HEK293T (cell line): ENCODE results near the gene OSCP1.

Experiments used
- CTCF ChIA-PET: fragments of 350-600 bp; formaldehyde crosslinking; extraction: SDS; loops from one replicate; lab custom pipeline; 2021; ENCODE audit warnings: antibody characterized with exemption, inconsistent platforms; lab: Yijun Ruan, JAX
- POLR2A ChIA-PET: fragments of 350-600 bp; formaldehyde crosslinking; extraction: SDS; loops from one replicate; lab custom pipeline; 2020; ENCODE audit warnings: antibody characterized with exemption, inconsistent platforms; lab: Yijun Ruan, JAX
- DNase-seq: peaks from one replicate; pipeline ENCODE4 v3.0.0; 2012; ENCODE audit warnings: mixed read lengths; ENCODE audit errors: extremely low spot score
- ARNT ChIP-seq: fragments of 450-650 bp; IDR thresholded peaks from 2 replicates; pipeline ENCODE4 v1.6.1; 2017; ENCODE audit warnings: mild to moderate bottlenecking
- BHLHE40 ChIP-seq: fragments of 450-650 bp; IDR thresholded peaks from 2 replicates; pipeline ENCODE4 v1.6.1; 2016; ENCODE audit warnings: mild to moderate bottlenecking, moderate library complexity, borderline replicate concordance
- CTBP1 ChIP-seq: fragments of 450-650 bp; IDR thresholded peaks from 2 replicates; pipeline ENCODE4 v1.6.1; 2016; ENCODE audit warnings: borderline replicate concordance
- ELF4 ChIP-seq: fragments of 450-650 bp; IDR thresholded peaks from 2 replicates; pipeline ENCODE4 v1.6.1; 2017; ENCODE audit warnings: antibody characterized with exemption
- FOXA1 ChIP-seq: fragments of 450-650 bp; IDR thresholded peaks from 2 replicates; pipeline ENCODE4 v1.6.1; 2016; ENCODE audit warnings: mild to moderate bottlenecking
- FOXK2 ChIP-seq: fragments of 450-650 bp; IDR thresholded peaks from 2 replicates; pipeline ENCODE4 v1.6.1; 2016; ENCODE audit warnings: mild to moderate bottlenecking
- FOXM1 ChIP-seq: fragments of 450-650 bp; IDR thresholded peaks from 2 replicates; pipeline ENCODE4 v1.6.1; 2017; ENCODE audit warnings: mild to moderate bottlenecking, borderline replicate concordance
- HDGF ChIP-seq: fragments of 450-650 bp; IDR thresholded peaks from 2 replicates; pipeline ENCODE4 v1.6.1; 2017; ENCODE audit warnings: antibody characterized with exemption, borderline replicate concordance
- L3MBTL2 ChIP-seq: fragments of 450-650 bp; conservative IDR thresholded peaks from 2 replicates; pipeline ENCODE4 v1.6.1; 2016; ENCODE audit warnings: mild to moderate bottlenecking
- LEF1 ChIP-seq: fragments of 450-650 bp; IDR thresholded peaks from 2 replicates; pipeline ENCODE4 v1.6.1; 2017; ENCODE audit warnings: mild to moderate bottlenecking, borderline replicate concordance
- NFRKB ChIP-seq: fragments of 450-650 bp; IDR thresholded peaks from 2 replicates; pipeline ENCODE4 v1.6.1; 2016; ENCODE audit warnings: mild to moderate bottlenecking, moderate library complexity
- PKNOX1 ChIP-seq: fragments of 450-650 bp; IDR thresholded peaks from 2 replicates; pipeline ENCODE4 v1.6.1; 2016
- SP1 ChIP-seq: fragments of 450-650 bp; IDR thresholded peaks from 2 replicates; pipeline ENCODE4 v1.6.1; 2017
- SUZ12 ChIP-seq: fragments of 450-650 bp; IDR thresholded peaks from 2 replicates; pipeline ENCODE4 v1.6.1; 2016; ENCODE audit warnings: mild to moderate bottlenecking
- TARDBP ChIP-seq: fragments of 450-650 bp; IDR thresholded peaks from 2 replicates; pipeline ENCODE4 v1.6.1; 2016
- ZNF384 ChIP-seq: fragments of 450-650 bp; IDR thresholded peaks from 2 replicates; pipeline ENCODE4 v1.6.1; 2016

The OSCP1 gene

GRCh38 chr1:36443297-36443696 lies 7.0 kb downstream of the OSCP1 start:
- TF ChIP-seq BHLHE40 (no peak), SP1 (no peak), LEF1 (no peak), FOXM1 (no peak), FOXA1 (no peak), PKNOX1 (no peak), ELF4 (no peak), L3MBTL2 (no peak), TARDBP (no peak), NFRKB (no peak), ZNF384 (no peak), FOXK2 (no peak), ARNT (no peak), CTBP1 (no peak), HDGF (no peak), SUZ12 (no peak)
- no peak for DNase-seq
- ChIA-PET POLR2A (interaction anchor here (2.3 kb wide), 1 partner anchor 21 kb away, joined by 8 read pairs; the partner anchor contains the start of gene MRPS15), CTCF (no interaction called here)

GRCh38 chr1:36442337-36442736 lies 7.9 kb downstream of the OSCP1 start:
- no peak for DNase-seq
- POLR2A ChIA-PET = interaction anchor here (2.3 kb wide), 1 partner anchor 21 kb away, joined by 8 read pairs; the partner anchor contains the start of gene MRPS15
- TF ChIP-seq FOXA1 = no peak
- TF ChIP-seq ARNT = no peak
- TF ChIP-seq TARDBP = no peak
- no peak for TF ChIP-seq ELF4
- TF ChIP-seq SUZ12 = no peak
- TF ChIP-seq FOXK2 = no peak
- TF ChIP-seq PKNOX1 = no peak
- no peak for TF ChIP-seq NFRKB
- no peak for TF ChIP-seq LEF1
- TF ChIP-seq L3MBTL2 = no peak
- no peak for TF ChIP-seq HDGF
- no peak for TF ChIP-seq BHLHE40
- no peak for TF ChIP-seq SP1
- TF ChIP-seq FOXM1 = no peak
- TF ChIP-seq CTBP1 = no peak
- no peak for TF ChIP-seq ZNF384
- CTCF ChIA-PET = no interaction called here

GRCh38 chr1:36440646-36441045 lies 9.6 kb downstream of the OSCP1 start:
- CTCF ChIA-PET = interaction anchor here (0.8 kb wide), 1 partner anchor 10 kb away, joined by 3 read pairs; the partner anchor contains the start of gene OSCP1
- TF ChIP-seq SP1 = no peak
- TF ChIP-seq PKNOX1 = no peak
- no peak for TF ChIP-seq TARDBP
- no peak for TF ChIP-seq FOXM1
- no peak for TF ChIP-seq BHLHE40
- TF ChIP-seq FOXK2 = no peak
- TF ChIP-seq L3MBTL2 = no peak
- TF ChIP-seq ZNF384 = no peak
- no peak for TF ChIP-seq NFRKB
- TF ChIP-seq FOXA1 = no peak
- no peak for TF ChIP-seq ELF4
- DNase-seq = no peak

GRCh38 chr1:36440044-36440443 lies 10.2 kb downstream of the OSCP1 start:
- no peak for DNase-seq
- CTCF ChIA-PET = no interaction called here
- TF ChIP-seq HDGF = no peak
- no peak for TF ChIP-seq FOXA1
- TF ChIP-seq SP1 = no peak
- no peak for TF ChIP-seq L3MBTL2

More at GRCh38 chr1:36440646-36441045, 9.6 kb downstream of the OSCP1 start:
- POLR2A ChIA-PET = interaction anchor here (1.4 kb wide), 1 partner anchor 10 kb away, joined by 6 read pairs; the partner anchor contains the start of gene OSCP1

GRCh38 chr1:36438715-36439114 lies 11.5 kb downstream of the OSCP1 start:
- ChIA-PET CTCF (interaction anchor here (0.6 kb wide), 1 partner anchor 70 kb away, joined by 3 read pairs; no protein-coding TSS in a partner anchor), POLR2A (interaction anchor here (1.3 kb wide), 1 partner anchor 12 kb away, joined by 4 read pairs; the partner anchor contains the start of gene OSCP1)
- TF ChIP-seq CTBP1 (no peak), FOXA1 (no peak), ZNF384 (no peak), FOXK2 (no peak), FOXM1 (no peak), SP1 (no peak), SUZ12 (no peak), PKNOX1 (no peak), ARNT (no peak), L3MBTL2 (no peak), HDGF (no peak)
- no peak for DNase-seq

More at GRCh38 chr1:36440044-36440443, 10.2 kb downstream of the OSCP1 start:
- POLR2A ChIA-PET = interaction anchor here (1.4 kb wide), 1 partner anchor 11 kb away, joined by 6 read pairs; the partner anchor contains the start of gene OSCP1

- TF ChIP-seq SP1 (no peak), CTBP1 (no peak), L3MBTL2 (no peak), FOXA1 (no peak), ELF4 (no peak), TARDBP (no peak)
- no peak for DNase-seq
- ChIA-PET POLR2A (no interaction called here), CTCF (no interaction called here)
These were observed 13.4 kb downstream of the OSCP1 start for GRCh38 chr1:36436821-36437220.
